ENCODE results near the gene NR2C2. TPM values are rescaled to one million over a fixed set of nuclear protein-coding genes. Genes with fewer than 3 reads are reported as not detected.

NR2C2 gene
- total and polyA plus RNA-seq, 2 donors (not counting 1 experiment from before 2014, with no cell fraction given): 22.8 to 96.9 TPM

GRCh38 chr3:14962762-14963161, 15.4 kb downstream of the NR2C2 start:
- H3K4me3 ChIP-seq (ENCODE audit: control extremely low read depth in 1 of 5, extremely low read depth in 1 of 5, insufficient read depth in 1 of 5, low read depth in 2 of 5, low read length in 4 of 5): no peak overlapping the region
- 100% methylated on average over 2 of the region's 5 CpGs for WGBS (ENCODE audit: insufficient coverage)
- Mint-ChIP-seq H3K27me3 (no peaks in the 10 kb centered on the region), H3K4me3 (no peak overlapping the region), H3K9me3 (ENCODE audit: insufficient read depth) (no peaks in the 10 kb centered on the region), H3K27ac (no peak overlapping the region), H3K4me1 (peaks cover 19% of the 10 kb centered on the region)
- no peaks in the 10 kb centered on the region for H3K27me3 ChIP-seq (replicated peaks in 1 of 4; ENCODE audit: control extremely low read depth in 1 of 4, control insufficient read depth in 3 of 4, insufficient read depth in 4 of 4, low read length in 3 of 4)
- H3K9ac ChIP-seq (ENCODE audit: low read length): no peak overlapping the region
- peaks cover 3 to 20% of the 10 kb centered on the region in 2 experiments for H3K36me3 ChIP-seq (replicated peaks in 1 of 2; ENCODE audit: control extremely low read depth in 1 of 2, control insufficient read depth in 1 of 2, extremely low read depth in 1 of 2, insufficient read depth in 2 of 2, low read length in 1 of 2)
- no peak for TF ChIP-seq EZH2 (IDR thresholded peaks at IDR 0.05; ENCODE audit: borderline replicate concordance, insufficient read depth, low read depth, low read length, poor library complexity, severe bottlenecking)
- TF ChIP-seq, protein P1, sequence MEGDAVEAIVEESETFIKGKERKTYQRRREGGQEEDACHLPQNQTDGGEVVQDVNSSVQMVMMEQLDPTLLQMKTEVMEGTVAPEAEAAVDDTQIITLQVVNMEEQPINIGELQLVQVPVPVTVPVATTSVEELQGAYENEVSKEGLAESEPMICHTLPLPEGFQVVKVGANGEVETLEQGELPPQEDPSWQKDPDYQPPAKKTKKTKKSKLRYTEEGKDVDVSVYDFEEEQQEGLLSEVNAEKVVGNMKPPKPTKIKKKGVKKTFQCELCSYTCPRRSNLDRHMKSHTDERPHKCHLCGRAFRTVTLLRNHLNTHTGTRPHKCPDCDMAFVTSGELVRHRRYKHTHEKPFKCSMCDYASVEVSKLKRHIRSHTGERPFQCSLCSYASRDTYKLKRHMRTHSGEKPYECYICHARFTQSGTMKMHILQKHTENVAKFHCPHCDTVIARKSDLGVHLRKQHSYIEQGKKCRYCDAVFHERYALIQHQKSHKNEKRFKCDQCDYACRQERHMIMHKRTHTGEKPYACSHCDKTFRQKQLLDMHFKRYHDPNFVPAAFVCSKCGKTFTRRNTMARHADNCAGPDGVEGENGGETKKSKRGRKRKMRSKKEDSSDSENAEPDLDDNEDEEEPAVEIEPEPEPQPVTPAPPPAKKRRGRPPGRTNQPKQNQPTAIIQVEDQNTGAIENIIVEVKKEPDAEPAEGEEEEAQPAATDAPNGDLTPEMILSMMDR (IDR thresholded peaks at IDR 0.05): no peak
- CTCF ChIA-PET: interaction anchor here (0.5 kb wide), 1 partner anchor 138 kb away, joined by 4 read pairs; no protein-coding TSS in a partner anchor
- H3K4me1 ChIP-seq (ENCODE audit: control insufficient read depth in 2 of 2, insufficient read depth in 2 of 2, low read length in 2 of 2): peaks cover 18% of the 10 kb centered on the region in 2 donors
- POLR2A ChIA-PET: no interaction called here
- no peaks in the 10 kb centered on the region for H3K9me3 ChIP-seq (ENCODE audit: control extremely low read depth in 1 of 3, control insufficient read depth in 2 of 3, insufficient read depth in 1 of 3, low read length in 2 of 3)
- no peak overlapping the region for H3K4me2 ChIP-seq (replicated peaks; ENCODE audit: low read depth, low read length, poor library complexity, severe bottlenecking)
- intact Hi-C loops (cut with micrococcal nuclease): no loop called here
- H3K27ac ChIP-seq (ENCODE audit: low read length in 2 of 2): no peak overlapping the region
- no peak overlapping the region for H2AFZ ChIP-seq (ENCODE audit: insufficient read depth, low read depth, low read length, poor library complexity, severe bottlenecking)
- H4K20me1 ChIP-seq (ENCODE audit: control insufficient read depth, insufficient read depth, low read length, poor library complexity, severe bottlenecking): peaks cover 6% of the 10 kb centered on the region
- peaks cover 84% of the 10 kb centered on the region for H3K79me2 ChIP-seq (ENCODE audit: control insufficient read depth, insufficient read depth, low read length)
- DNase-seq (no peak), ATAC-seq (ENCODE audit: low read depth) (no peak)

GRCh38 chr3:14967285-14967684, 19.9 kb downstream of the NR2C2 start:
- intact Hi-C loops (cut with micrococcal nuclease): no loop called here
- POLR2A ChIA-PET: no interaction called here
- no peaks in the 10 kb centered on the region for H3K4me1 ChIP-seq (ENCODE audit: control insufficient read depth in 2 of 2, insufficient read depth in 2 of 2, low read length in 2 of 2)
- no peaks in the 10 kb centered on the region for H3K27me3 Mint-ChIP-seq
- no peak overlapping the region for H3K4me2 ChIP-seq (replicated peaks; ENCODE audit: low read depth, low read length, poor library complexity, severe bottlenecking)
- CTCF ChIA-PET: no interaction called here
- peaks cover under 1 to 18% of the 10 kb centered on the region in 2 experiments for H3K36me3 ChIP-seq (replicated peaks in 1 of 2; ENCODE audit: control extremely low read depth in 1 of 2, control insufficient read depth in 1 of 2, extremely low read depth in 1 of 2, insufficient read depth in 2 of 2, low read length in 1 of 2)
- H3K27ac Mint-ChIP-seq: no peak overlapping the region
- H4K20me1 ChIP-seq (ENCODE audit: control insufficient read depth, insufficient read depth, low read length, poor library complexity, severe bottlenecking): peaks cover 6% of the 10 kb centered on the region
- TF ChIP-seq EZH2 (IDR thresholded peaks at IDR 0.05; ENCODE audit: borderline replicate concordance, insufficient read depth, low read depth, low read length, poor library complexity, severe bottlenecking): no peak
- TF ChIP-seq, protein P1 (IDR thresholded peaks at IDR 0.05): no peak
- no peaks in the 10 kb centered on the region for H3K9me3 Mint-ChIP-seq (ENCODE audit: insufficient read depth)
- H3K27ac ChIP-seq (ENCODE audit: low read length in 2 of 2): no peak overlapping the region
- H3K4me1 Mint-ChIP-seq: peaks cover 2% of the 10 kb centered on the region
- DNase-seq (no peak), ATAC-seq (ENCODE audit: low read depth) (no peak)
- WGBS (ENCODE audit: insufficient coverage): 90% methylated on average over 1 of the region's 1 CpG
- no peak overlapping the region for H3K9ac ChIP-seq (ENCODE audit: low read length)
- no peak overlapping the region for H3K4me3 Mint-ChIP-seq
- no peaks in the 10 kb centered on the region for H3K27me3 ChIP-seq (replicated peaks in 1 of 4; ENCODE audit: control extremely low read depth in 1 of 4, control insufficient read depth in 3 of 4, insufficient read depth in 4 of 4, low read length in 3 of 4)
- peaks cover 57% of the 10 kb centered on the region for H3K79me2 ChIP-seq (ENCODE audit: control insufficient read depth, insufficient read depth, low read length)
- no peaks in the 10 kb centered on the region for H3K9me3 ChIP-seq (ENCODE audit: control extremely low read depth in 1 of 3, control insufficient read depth in 2 of 3, insufficient read depth in 1 of 3, low read length in 2 of 3)
- no peak overlapping the region for H2AFZ ChIP-seq (ENCODE audit: insufficient read depth, low read depth, low read length, poor library complexity, severe bottlenecking)
- H3K4me3 ChIP-seq (ENCODE audit: control extremely low read depth in 1 of 5, extremely low read depth in 1 of 5, insufficient read depth in 1 of 5, low read depth in 2 of 5, low read length in 4 of 5): no peak overlapping the region

Data from B cell (primary cell).